ENCODE data around the gene TBRG4. TPM values are rescaled to one million over a fixed set of nuclear protein-coding genes. Genes with fewer than 3 reads are reported as not detected.

TBRG4 gene
- total and polyA plus RNA-seq, 2 donors (not counting 3 experiments of a cell fraction or from before 2014, with no cell fraction given): 43.7 to 56.7 TPM

DNA sequence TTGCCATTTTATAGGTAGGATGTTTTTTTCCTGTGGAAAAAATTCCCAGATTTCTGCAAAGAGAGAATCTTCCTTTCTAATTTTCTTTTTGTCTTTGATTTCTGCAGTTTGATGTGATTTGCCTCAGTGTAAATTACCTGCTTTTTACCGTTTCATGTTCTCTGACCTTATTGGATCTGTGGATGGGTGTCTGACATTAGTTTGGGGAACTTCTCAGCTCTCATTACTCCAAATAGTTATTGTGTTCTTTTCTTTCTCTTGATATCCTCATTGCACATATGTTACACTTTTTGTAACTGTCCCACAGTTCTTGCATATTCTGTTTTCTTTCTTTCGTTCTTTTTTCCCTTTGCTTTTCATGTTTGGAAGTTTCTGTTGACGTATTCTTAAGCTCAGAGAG is 51.2 kb downstream of the TBRG4 start:
- TF ChIP-seq POLR2A (IDR thresholded peaks at IDR 0.05; ENCODE audit: low read depth, low read length) (no peak), GATA2 (IDR thresholded peaks at IDR 0.05; ENCODE audit: insufficient read depth, insufficient read length, low read depth, low read length) (no peak), JUN (IDR thresholded peaks at IDR 0.05; ENCODE audit: borderline replicate concordance, insufficient read depth, insufficient read length, low read depth) (no peak), POLR2AphosphoS5 (IDR thresholded peaks at IDR 0.05; ENCODE audit: insufficient read depth, low read depth, low read length) (no peak), MYC (IDR thresholded peaks at IDR 0.05; ENCODE audit: low read depth, low read length) (no peak), FOS (IDR thresholded peaks at IDR 0.05; ENCODE audit: borderline replicate concordance, insufficient read depth, low read length) (no peak), EZH2 (IDR thresholded peaks at IDR 0.05; ENCODE audit: borderline replicate concordance, low read depth, low read length, severe bottlenecking) (no peak)
- TF ChIP-seq, protein P1, sequence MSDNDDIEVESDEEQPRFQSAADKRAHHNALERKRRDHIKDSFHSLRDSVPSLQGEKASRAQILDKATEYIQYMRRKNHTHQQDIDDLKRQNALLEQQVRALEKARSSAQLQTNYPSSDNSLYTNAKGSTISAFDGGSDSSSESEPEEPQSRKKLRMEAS (IDR thresholded peaks at IDR 0.05; ENCODE audit: insufficient read depth, insufficient read length): no peak
- TF ChIP-seq, protein P2, sequence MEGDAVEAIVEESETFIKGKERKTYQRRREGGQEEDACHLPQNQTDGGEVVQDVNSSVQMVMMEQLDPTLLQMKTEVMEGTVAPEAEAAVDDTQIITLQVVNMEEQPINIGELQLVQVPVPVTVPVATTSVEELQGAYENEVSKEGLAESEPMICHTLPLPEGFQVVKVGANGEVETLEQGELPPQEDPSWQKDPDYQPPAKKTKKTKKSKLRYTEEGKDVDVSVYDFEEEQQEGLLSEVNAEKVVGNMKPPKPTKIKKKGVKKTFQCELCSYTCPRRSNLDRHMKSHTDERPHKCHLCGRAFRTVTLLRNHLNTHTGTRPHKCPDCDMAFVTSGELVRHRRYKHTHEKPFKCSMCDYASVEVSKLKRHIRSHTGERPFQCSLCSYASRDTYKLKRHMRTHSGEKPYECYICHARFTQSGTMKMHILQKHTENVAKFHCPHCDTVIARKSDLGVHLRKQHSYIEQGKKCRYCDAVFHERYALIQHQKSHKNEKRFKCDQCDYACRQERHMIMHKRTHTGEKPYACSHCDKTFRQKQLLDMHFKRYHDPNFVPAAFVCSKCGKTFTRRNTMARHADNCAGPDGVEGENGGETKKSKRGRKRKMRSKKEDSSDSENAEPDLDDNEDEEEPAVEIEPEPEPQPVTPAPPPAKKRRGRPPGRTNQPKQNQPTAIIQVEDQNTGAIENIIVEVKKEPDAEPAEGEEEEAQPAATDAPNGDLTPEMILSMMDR (IDR thresholded peaks at IDR 0.05; ENCODE audit: extremely low read depth in 1 of 2, insufficient read depth in 1 of 2, low read depth in 1 of 2, low read length in 2 of 2): no peak
- Histone ChIP-seq H3K4me2 (ENCODE audit: insufficient read depth, low read length) (no peak overlapping the region), H4K20me1 (replicated peaks; ENCODE audit: control insufficient read depth, extremely low read depth, insufficient read depth, low read length) (peaks cover 2% of the 10 kb centered on the region), H3K4me1 (ENCODE audit: control insufficient read depth, extremely low read depth, insufficient read depth, low read length) (no peaks in the 10 kb centered on the region), H2AFZ (ENCODE audit: low read depth, low read length) (no peak overlapping the region), H3K27ac (ENCODE audit: insufficient read depth, low read depth, low read length) (no peak overlapping the region), H3K27me3 (ENCODE audit: control insufficient read depth in 2 of 2, insufficient read depth in 2 of 2, low read length in 2 of 2) (no peaks in the 10 kb centered on the region), H3K9me1 (replicated peaks; ENCODE audit: control insufficient read depth, extremely low read depth, insufficient read depth, low read length) (no peaks in the 10 kb centered on the region), H3K9me3 (replicated peaks; ENCODE audit: control insufficient read depth, insufficient read depth, low read length) (no peaks in the 10 kb centered on the region), H3K79me2 (ENCODE audit: control insufficient read depth, insufficient read depth, low read length) (peaks cover 27% of the 10 kb centered on the region), H3K9ac (replicated peaks; ENCODE audit: extremely low read depth, insufficient read depth, low read length) (no peak overlapping the region), H3K36me3 (ENCODE audit: control insufficient read depth in 2 of 2, extremely low read depth in 1 of 2, insufficient read depth in 2 of 2, low read length in 2 of 2) (peaks cover 0 to 4% of the 10 kb centered on the region in 2 experiments), H3K4me3 (replicated peaks in 1 of 3; ENCODE audit: insufficient read depth in 1 of 3, low read depth in 1 of 3, low read length in 3 of 3) (no peak overlapping the region)
- POLR2A ChIA-PET: no interaction called here
- BruUV-seq (replicated peaks): no TSS peak
- CTCF ChIA-PET: interaction anchor here (1.2 kb wide), 1 partner anchor 87 kb away, joined by 3 read pairs; no protein-coding TSS in a partner anchor
- DNase-seq (ENCODE audit: low read depth, low spot score) (no peak), FAIRE-seq (no peak)
- dilution Hi-C loops (cut with MboI; ENCODE audit: extremely low pct_ligation_motif_present, low sequenced_read_pairs) (no loop called here), intact Hi-C loops (cut with micrococcal nuclease) (no loop called here)
